WTC11 (cell line): ENCODE results near the gene PITHD1. TPM values are rescaled to one million over a fixed set of nuclear protein-coding genes. Genes with fewer than 3 reads are reported as not detected.
A peak's percentile ranks its signal among the peaks of the same experiment; 100 is the strongest.
"Not testable (repeated sequence)": the region's sequence is repeated elsewhere in the genome, so short reads cannot be mapped to it uniquely, and the experiment has no call there.

Source experiments
- ATAC-seq: fragments of 200-7000 bp; cut with Tn5 transposase; 2 replicates; pipeline ENCODE4 v1.10.0; 2021; ENCODE audit warnings: mild to moderate bottlenecking, moderate library complexity
- CTCF ChIA-PET: fragments of 300-600 bp; sonication (Branson Sonifier 250); formaldehyde crosslinking; loops from one replicate; lab custom pipeline; 2021; ENCODE audit warnings: antibody characterized with exemption; lab: Charles Lee
- POLR2A ChIA-PET: fragments of 350-600 bp; sonication (Branson Sonifier 250); formaldehyde crosslinking; loops from one replicate; lab custom pipeline; 2021; ENCODE audit warnings: antibody characterized with exemption; lab: Charles Lee
- DNase-seq: peaks from one replicate; pipeline ENCODE4 v3.0.0; 2021; ENCODE audit warnings: low spot score
- H3K27ac Mint-ChIP-seq: 2 replicates; pipeline ENCODE4 v1.8.0; 2021; ENCODE audit warnings: mixed read lengths
- H3K27me3 Mint-ChIP-seq: 2 replicates; pipeline ENCODE4 v1.8.0; 2021; ENCODE audit warnings: low read depth, mild to moderate bottlenecking, moderate library complexity, mixed read lengths
- H3K36me3 Mint-ChIP-seq: 2 replicates; pipeline ENCODE4 v1.8.0; 2021; ENCODE audit warnings: mixed read lengths
- H3K4me1 Mint-ChIP-seq: 2 replicates; pipeline ENCODE4 v1.8.0; 2022; ENCODE audit warnings: mixed read lengths
- H3K4me3 Mint-ChIP-seq: 2 replicates; pipeline ENCODE4 v1.8.0; 2021; ENCODE audit warnings: mild to moderate bottlenecking, moderate library complexity, mixed read lengths
- H3K9me3 Mint-ChIP-seq: 2 replicates; pipeline ENCODE4 v1.8.0; 2021; ENCODE audit warnings: mixed read lengths
- ATF1 ChIP-seq: sonication (generic); formaldehyde crosslinking; IDR thresholded peaks from 2 replicates; pipeline ENCODE4 v1.8.1; 2023; ENCODE audit warnings: mild to moderate bottlenecking, moderate library complexity, missing genetic modification reagents
- FOXK1 ChIP-seq: sonication (generic); formaldehyde crosslinking; IDR thresholded peaks from 2 replicates; pipeline ENCODE4 v1.8.0; 2022; ENCODE audit warnings: mild to moderate bottlenecking, moderate library complexity, missing genetic modification reagents
- GABPB1 ChIP-seq: sonication (generic); formaldehyde crosslinking; IDR thresholded peaks from 2 replicates; pipeline ENCODE4 v1.8.1; 2023; ENCODE audit warnings: mild to moderate bottlenecking, missing genetic modification reagents
- GTF2I ChIP-seq: fragments of 250-450 bp; sonication (Bioruptor Pico); conservative IDR thresholded peaks from 2 replicates; pipeline ENCODE4 v1.4.0; 2021; ENCODE audit warnings: mild to moderate bottlenecking
- MYBL2 ChIP-seq: sonication (generic); formaldehyde crosslinking; IDR thresholded peaks from 2 replicates; pipeline ENCODE4 v1.8.1; 2023; ENCODE audit warnings: mild to moderate bottlenecking, moderate library complexity, missing genetic modification reagents
- NFYB ChIP-seq: sonication (generic); formaldehyde crosslinking; conservative IDR thresholded peaks from 2 replicates; pipeline ENCODE4 v1.8.0; 2022; ENCODE audit warnings: low read depth, missing genetic modification reagents
- TEAD4 ChIP-seq: sonication (generic); formaldehyde crosslinking; IDR thresholded peaks from 2 replicates; pipeline ENCODE4 v1.8.0; 2022; ENCODE audit warnings: mild to moderate bottlenecking, missing genetic modification reagents
- ZNF219 ChIP-seq: sonication (generic); formaldehyde crosslinking; IDR thresholded peaks from 2 replicates; pipeline ENCODE4 v1.8.0; 2023; ENCODE audit warnings: missing genetic modification reagents, mild to moderate bottlenecking, borderline replicate concordance
- ZNF317 ChIP-seq: sonication (generic); formaldehyde crosslinking; IDR thresholded peaks from 2 replicates; pipeline ENCODE4 v1.8.1; 2023; ENCODE audit warnings: low read depth, mild to moderate bottlenecking, moderate library complexity, missing genetic modification reagents, borderline replicate concordance
- total RNA-seq: library from RNA; stranded (reverse); gene quantifications from 3 replicates; pipeline ENCODE4 v1.2.3, GENCODE V29; 2021
- TF ChIP-seq, protein P1 (sequence below): sonication (generic); formaldehyde crosslinking; IDR thresholded peaks from 2 replicates; pipeline ENCODE4 v1.8.0; 2022; ENCODE audit warnings: mild to moderate bottlenecking, missing genetic modification reagents
- TF ChIP-seq, protein P2 (sequence below): sonication (generic); formaldehyde crosslinking; IDR thresholded peaks from 2 replicates; pipeline ENCODE4 v1.8.1; 2022; ENCODE audit warnings: low read depth, missing genetic modification reagents, borderline replicate concordance
- TF ChIP-seq, protein P3 (sequence below): sonication (generic); formaldehyde crosslinking; IDR thresholded peaks from 2 replicates; pipeline ENCODE4 v1.8.1; 2023; ENCODE audit warnings: mild to moderate bottlenecking, missing genetic modification reagents
- TF ChIP-seq, protein P4 (sequence below): sonication (generic); formaldehyde crosslinking; conservative IDR thresholded peaks from 2 replicates; pipeline ENCODE4 v1.8.1; 2023; ENCODE audit warnings: mild to moderate bottlenecking, low read depth, missing genetic modification reagents, moderate library complexity
- TF ChIP-seq, protein P5 (sequence below): fragments of 250-450 bp; sonication (Bioruptor Pico); IDR thresholded peaks from 2 replicates; pipeline ENCODE4 v1.9.0; 2021; ENCODE audit warnings: mild to moderate bottlenecking
- TF ChIP-seq, protein P6 (sequence below): fragments of 250-450 bp; sonication (Bioruptor Pico); IDR thresholded peaks from 2 replicates; pipeline ENCODE4 v1.9.0; 2021; ENCODE audit warnings: mild to moderate bottlenecking
- TF ChIP-seq, protein P7 (sequence below): sonication (generic); formaldehyde crosslinking; IDR thresholded peaks from 2 replicates; pipeline ENCODE4 v1.8.0; 2022; ENCODE audit warnings: mild to moderate bottlenecking, missing genetic modification reagents
- TF ChIP-seq, protein P8 (sequence below): sonication (generic); formaldehyde crosslinking; conservative IDR thresholded peaks from 2 replicates; pipeline ENCODE4 v1.8.1; 2022; ENCODE audit warnings: mild to moderate bottlenecking, missing genetic modification reagents
- TF ChIP-seq, protein P9 (sequence below): sonication (generic); formaldehyde crosslinking; IDR thresholded peaks from 2 replicates; pipeline ENCODE4 v1.8.1; 2023; ENCODE audit warnings: mild to moderate bottlenecking, missing genetic modification reagents, moderate library complexity
- TF ChIP-seq, protein P10 (sequence below): sonication (generic); formaldehyde crosslinking; IDR thresholded peaks from 2 replicates; pipeline ENCODE4 v1.8.1; 2022; ENCODE audit warnings: mild to moderate bottlenecking, missing genetic modification reagents, moderate library complexity, borderline replicate concordance

Gene PITHD1
- total RNA-seq, 1 experiment from 2014 or later, result 66.2 TPM

DNA sequence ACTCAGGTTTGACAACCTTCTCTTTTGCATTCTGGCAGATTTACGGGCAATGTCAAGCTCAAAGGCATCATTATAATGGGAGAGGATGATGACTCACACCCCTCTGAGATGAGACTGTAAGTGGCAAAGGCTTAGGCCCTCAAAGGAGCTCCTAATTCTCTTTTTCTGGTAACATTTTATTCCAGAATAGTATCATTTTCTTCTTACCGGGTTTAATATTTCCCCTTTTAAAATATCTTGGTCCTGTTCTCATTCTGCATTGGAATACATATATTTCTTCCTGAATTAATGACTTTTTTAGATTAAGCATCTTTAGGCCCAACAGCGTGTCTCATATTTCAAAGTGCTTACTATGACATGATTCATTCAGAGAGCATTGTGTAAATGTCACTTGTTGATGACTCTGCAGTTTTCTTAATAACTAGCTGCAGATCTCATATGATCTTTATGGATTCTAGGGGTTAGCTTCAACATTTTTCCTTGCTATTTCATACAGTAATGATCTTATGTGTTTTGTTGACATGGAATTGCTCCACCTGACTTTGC, 1.7 kb downstream of the PITHD1 start:
- ATAC-seq, result no peak
- CTCF ChIA-PET, result interaction anchor here (0.6 to 0.7 kb wide), 2 partner anchors 124 to 376 kb away, joined by 3 read pairs; no protein-coding TSS in a partner anchor
- Mint-ChIP-seq H3K4me1 (peaks cover 18% of the 10 kb centered on the region), H3K27me3 (no peaks in the 10 kb centered on the region)
- TF ChIP-seq TEAD4 (CRISPR knock-in tag), result no peak
- TF ChIP-seq, protein P1, sequence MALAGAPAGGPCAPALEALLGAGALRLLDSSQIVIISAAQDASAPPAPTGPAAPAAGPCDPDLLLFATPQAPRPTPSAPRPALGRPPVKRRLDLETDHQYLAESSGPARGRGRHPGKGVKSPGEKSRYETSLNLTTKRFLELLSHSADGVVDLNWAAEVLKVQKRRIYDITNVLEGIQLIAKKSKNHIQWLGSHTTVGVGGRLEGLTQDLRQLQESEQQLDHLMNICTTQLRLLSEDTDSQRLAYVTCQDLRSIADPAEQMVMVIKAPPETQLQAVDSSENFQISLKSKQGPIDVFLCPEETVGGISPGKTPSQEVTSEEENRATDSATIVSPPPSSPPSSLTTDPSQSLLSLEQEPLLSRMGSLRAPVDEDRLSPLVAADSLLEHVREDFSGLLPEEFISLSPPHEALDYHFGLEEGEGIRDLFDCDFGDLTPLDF (CRISPR knock-in tag), result no peak
- TF ChIP-seq ZNF219 (CRISPR knock-in tag), result no peak
- TF ChIP-seq, protein P2, sequence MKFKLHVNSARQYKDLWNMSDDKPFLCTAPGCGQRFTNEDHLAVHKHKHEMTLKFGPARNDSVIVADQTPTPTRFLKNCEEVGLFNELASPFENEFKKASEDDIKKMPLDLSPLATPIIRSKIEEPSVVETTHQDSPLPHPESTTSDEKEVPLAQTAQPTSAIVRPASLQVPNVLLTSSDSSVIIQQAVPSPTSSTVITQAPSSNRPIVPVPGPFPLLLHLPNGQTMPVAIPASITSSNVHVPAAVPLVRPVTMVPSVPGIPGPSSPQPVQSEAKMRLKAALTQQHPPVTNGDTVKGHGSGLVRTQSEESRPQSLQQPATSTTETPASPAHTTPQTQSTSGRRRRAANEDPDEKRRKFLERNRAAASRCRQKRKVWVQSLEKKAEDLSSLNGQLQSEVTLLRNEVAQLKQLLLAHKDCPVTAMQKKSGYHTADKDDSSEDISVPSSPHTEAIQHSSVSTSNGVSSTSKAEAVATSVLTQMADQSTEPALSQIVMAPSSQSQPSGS, result no peak
- no peak for TF ChIP-seq GABPB1
- TF ChIP-seq, protein P3, sequence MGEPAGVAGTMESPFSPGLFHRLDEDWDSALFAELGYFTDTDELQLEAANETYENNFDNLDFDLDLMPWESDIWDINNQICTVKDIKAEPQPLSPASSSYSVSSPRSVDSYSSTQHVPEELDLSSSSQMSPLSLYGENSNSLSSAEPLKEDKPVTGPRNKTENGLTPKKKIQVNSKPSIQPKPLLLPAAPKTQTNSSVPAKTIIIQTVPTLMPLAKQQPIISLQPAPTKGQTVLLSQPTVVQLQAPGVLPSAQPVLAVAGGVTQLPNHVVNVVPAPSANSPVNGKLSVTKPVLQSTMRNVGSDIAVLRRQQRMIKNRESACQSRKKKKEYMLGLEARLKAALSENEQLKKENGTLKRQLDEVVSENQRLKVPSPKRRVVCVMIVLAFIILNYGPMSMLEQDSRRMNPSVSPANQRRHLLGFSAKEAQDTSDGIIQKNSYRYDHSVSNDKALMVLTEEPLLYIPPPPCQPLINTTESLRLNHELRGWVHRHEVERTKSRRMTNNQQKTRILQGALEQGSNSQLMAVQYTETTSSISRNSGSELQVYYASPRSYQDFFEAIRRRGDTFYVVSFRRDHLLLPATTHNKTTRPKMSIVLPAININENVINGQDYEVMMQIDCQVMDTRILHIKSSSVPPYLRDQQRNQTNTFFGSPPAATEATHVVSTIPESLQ (CRISPR knock-in tag), result no peak
- TF ChIP-seq, protein P4, sequence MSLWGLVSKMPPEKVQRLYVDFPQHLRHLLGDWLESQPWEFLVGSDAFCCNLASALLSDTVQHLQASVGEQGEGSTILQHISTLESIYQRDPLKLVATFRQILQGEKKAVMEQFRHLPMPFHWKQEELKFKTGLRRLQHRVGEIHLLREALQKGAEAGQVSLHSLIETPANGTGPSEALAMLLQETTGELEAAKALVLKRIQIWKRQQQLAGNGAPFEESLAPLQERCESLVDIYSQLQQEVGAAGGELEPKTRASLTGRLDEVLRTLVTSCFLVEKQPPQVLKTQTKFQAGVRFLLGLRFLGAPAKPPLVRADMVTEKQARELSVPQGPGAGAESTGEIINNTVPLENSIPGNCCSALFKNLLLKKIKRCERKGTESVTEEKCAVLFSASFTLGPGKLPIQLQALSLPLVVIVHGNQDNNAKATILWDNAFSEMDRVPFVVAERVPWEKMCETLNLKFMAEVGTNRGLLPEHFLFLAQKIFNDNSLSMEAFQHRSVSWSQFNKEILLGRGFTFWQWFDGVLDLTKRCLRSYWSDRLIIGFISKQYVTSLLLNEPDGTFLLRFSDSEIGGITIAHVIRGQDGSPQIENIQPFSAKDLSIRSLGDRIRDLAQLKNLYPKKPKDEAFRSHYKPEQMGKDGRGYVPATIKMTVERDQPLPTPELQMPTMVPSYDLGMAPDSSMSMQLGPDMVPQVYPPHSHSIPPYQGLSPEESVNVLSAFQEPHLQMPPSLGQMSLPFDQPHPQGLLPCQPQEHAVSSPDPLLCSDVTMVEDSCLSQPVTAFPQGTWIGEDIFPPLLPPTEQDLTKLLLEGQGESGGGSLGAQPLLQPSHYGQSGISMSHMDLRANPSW (CRISPR knock-in tag), result no peak
- TF ChIP-seq, protein P5, sequence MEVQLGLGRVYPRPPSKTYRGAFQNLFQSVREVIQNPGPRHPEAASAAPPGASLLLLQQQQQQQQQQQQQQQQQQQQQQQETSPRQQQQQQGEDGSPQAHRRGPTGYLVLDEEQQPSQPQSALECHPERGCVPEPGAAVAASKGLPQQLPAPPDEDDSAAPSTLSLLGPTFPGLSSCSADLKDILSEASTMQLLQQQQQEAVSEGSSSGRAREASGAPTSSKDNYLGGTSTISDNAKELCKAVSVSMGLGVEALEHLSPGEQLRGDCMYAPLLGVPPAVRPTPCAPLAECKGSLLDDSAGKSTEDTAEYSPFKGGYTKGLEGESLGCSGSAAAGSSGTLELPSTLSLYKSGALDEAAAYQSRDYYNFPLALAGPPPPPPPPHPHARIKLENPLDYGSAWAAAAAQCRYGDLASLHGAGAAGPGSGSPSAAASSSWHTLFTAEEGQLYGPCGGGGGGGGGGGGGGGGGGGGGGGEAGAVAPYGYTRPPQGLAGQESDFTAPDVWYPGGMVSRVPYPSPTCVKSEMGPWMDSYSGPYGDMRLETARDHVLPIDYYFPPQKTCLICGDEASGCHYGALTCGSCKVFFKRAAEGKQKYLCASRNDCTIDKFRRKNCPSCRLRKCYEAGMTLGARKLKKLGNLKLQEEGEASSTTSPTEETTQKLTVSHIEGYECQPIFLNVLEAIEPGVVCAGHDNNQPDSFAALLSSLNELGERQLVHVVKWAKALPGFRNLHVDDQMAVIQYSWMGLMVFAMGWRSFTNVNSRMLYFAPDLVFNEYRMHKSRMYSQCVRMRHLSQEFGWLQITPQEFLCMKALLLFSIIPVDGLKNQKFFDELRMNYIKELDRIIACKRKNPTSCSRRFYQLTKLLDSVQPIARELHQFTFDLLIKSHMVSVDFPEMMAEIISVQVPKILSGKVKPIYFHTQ (CRISPR knock-in tag), result no peak
- TF ChIP-seq, protein P6, sequence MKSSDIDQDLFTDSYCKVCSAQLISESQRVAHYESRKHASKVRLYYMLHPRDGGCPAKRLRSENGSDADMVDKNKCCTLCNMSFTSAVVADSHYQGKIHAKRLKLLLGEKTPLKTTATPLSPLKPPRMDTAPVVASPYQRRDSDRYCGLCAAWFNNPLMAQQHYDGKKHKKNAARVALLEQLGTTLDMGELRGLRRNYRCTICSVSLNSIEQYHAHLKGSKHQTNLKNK (CRISPR knock-in tag), result no peak
- TF ChIP-seq ATF1, result no peak
- TF ChIP-seq, protein P7, sequence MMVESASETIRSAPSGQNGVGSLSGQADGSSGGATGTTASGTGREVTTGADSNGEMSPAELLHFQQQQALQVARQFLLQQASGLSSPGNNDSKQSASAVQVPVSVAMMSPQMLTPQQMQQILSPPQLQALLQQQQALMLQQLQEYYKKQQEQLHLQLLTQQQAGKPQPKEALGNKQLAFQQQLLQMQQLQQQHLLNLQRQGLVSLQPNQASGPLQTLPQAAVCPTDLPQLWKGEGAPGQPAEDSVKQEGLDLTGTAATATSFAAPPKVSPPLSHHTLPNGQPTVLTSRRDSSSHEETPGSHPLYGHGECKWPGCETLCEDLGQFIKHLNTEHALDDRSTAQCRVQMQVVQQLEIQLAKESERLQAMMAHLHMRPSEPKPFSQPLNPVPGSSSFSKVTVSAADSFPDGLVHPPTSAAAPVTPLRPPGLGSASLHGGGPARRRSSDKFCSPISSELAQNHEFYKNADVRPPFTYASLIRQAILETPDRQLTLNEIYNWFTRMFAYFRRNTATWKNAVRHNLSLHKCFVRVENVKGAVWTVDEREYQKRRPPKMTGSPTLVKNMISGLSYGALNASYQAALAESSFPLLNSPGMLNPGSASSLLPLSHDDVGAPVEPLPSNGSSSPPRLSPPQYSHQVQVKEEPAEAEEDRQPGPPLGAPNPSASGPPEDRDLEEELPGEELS (CRISPR knock-in tag), result no peak
- TF ChIP-seq FOXK1 (CRISPR knock-in tag), result no peak
- no peak for TF ChIP-seq GTF2I
- TF ChIP-seq NFYB, result no peak
- no peak for TF ChIP-seq MYBL2 (CRISPR knock-in tag)
- TF ChIP-seq, protein P8, sequence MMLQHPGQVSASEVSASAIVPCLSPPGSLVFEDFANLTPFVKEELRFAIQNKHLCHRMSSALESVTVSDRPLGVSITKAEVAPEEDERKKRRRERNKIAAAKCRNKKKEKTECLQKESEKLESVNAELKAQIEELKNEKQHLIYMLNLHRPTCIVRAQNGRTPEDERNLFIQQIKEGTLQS (CRISPR knock-in tag), result no peak
- TF ChIP-seq, protein P9, sequence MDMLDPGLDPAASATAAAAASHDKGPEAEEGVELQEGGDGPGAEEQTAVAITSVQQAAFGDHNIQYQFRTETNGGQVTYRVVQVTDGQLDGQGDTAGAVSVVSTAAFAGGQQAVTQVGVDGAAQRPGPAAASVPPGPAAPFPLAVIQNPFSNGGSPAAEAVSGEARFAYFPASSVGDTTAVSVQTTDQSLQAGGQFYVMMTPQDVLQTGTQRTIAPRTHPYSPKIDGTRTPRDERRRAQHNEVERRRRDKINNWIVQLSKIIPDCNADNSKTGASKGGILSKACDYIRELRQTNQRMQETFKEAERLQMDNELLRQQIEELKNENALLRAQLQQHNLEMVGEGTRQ (CRISPR knock-in tag), result no peak
- TF ChIP-seq, protein P10, sequence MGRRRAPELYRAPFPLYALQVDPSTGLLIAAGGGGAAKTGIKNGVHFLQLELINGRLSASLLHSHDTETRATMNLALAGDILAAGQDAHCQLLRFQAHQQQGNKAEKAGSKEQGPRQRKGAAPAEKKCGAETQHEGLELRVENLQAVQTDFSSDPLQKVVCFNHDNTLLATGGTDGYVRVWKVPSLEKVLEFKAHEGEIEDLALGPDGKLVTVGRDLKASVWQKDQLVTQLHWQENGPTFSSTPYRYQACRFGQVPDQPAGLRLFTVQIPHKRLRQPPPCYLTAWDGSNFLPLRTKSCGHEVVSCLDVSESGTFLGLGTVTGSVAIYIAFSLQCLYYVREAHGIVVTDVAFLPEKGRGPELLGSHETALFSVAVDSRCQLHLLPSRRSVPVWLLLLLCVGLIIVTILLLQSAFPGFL (CRISPR knock-in tag), result no peak
- TF ChIP-seq ZNF317 (CRISPR knock-in tag), result no peak
- TF ChIP-seq, all 79 proteins: peak for 0
- Mint-ChIP-seq H3K9me3 (no peaks in the 10 kb centered on the region), H3K27ac (no peak overlapping the region), H3K36me3 (peaks cover 22% of the 10 kb centered on the region), H3K4me3 (peak overlapping the region; percentile 85)
- POLR2A ChIA-PET, result no interaction called here
- DNase-seq, result no peak

DNA sequence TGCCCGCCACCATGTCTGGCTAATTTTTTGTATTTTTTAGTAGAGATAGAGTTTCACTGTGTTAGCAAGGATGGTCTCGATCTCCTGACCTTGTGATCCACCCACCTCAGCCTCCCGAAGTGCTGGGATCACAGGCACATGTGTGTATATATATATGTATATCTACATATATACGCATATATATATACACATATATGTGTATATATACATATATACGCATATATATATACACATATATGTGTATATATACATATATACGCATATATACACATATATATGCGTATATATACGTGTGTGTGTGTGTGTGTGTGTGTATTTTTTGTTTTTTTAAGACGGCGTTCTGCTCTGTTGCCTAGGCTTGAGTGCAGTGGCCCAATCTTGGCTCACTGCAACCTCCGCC, 4.9 kb downstream of the PITHD1 start:
- peaks cover 53% of the 10 kb centered on the region for H3K36me3 Mint-ChIP-seq
- not testable (repeated sequence) for DNase-seq
- CTCF ChIA-PET, result interaction anchor here (1.0 to 1.9 kb wide), 3 partner anchors 11 to 28 kb away, joined by 3 to 4 read pairs (median 3); no protein-coding TSS in a partner anchor

More for the DNA sequence above, 4.9 kb downstream of the PITHD1 start:
- H3K4me1 Mint-ChIP-seq, H3K27ac Mint-ChIP-seq, H3K9me3 Mint-ChIP-seq, H3K27me3 Mint-ChIP-seq, H3K4me3 Mint-ChIP-seq, ATAC-seq, POLR2A ChIA-PET: not testable (repeated sequence)
